GM18517 (cell line): ENCODE measurements around the gene LRWD1.

Experiments
- ATAC-seq: cut with Tn5 transposase; IDR thresholded peaks from one replicate; pipeline ENCODE4 v1.9.1; 2021; ENCODE audit warnings: mild to moderate bottlenecking, moderate library complexity; ENCODE audit not compliant: unreplicated experiment

LRWD1 gene

GRCh38 chr7:102464577-102465280 is at the start of gene LRWD1, which contains the start of gene ALKBH4:
TSS of gene LRWD1 (plus strand) at chr7:102464984. CDS start at chr7:102465081, 97 bp downstream.
TSS of gene ALKBH4 (minus strand) at chr7:102464863. CDS start at chr7:102464836, 27 bp downstream.
- ATAC-seq = peak; percentile 85

DNA sequence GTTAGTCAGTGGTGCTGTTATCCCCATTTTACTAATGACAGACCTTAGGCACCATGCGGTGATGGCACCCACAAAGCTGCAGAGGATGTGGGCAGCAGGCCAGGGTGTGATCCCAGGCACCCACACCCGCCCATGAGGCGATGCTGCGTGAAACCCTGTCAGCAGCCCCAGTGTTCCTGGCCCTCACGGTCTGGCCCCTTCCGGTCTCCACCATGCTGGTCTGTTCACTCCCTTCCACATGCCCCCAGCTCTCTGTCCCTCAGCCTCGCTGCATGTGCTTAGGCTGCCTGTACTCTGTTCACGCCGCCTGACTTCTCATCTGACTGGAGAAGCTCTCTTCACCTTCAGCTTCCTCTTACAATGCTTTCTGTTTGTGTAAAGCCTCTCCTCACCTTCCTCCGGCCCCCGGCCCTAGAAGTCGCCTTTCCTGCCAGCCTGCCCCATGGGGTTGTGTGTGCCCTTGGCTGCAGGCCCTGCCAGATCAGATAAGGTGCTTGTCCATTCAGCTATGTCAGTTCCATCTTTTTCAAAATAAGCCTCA is 49.0 kb upstream of the LRWD1 start:
- ATAC-seq = no peak

GRCh38 chr7:102416406-102416805 is 48.4 kb upstream of the LRWD1 start:
- no peak for ATAC-seq

GRCh38 chr7:102417105-102417504 is 47.7 kb upstream of the LRWD1 start:
- ATAC-seq = no peak

- ATAC-seq = no peak
These were observed 46.2 kb upstream of the LRWD1 start for GRCh38 chr7:102418592-102418991.

DNA sequence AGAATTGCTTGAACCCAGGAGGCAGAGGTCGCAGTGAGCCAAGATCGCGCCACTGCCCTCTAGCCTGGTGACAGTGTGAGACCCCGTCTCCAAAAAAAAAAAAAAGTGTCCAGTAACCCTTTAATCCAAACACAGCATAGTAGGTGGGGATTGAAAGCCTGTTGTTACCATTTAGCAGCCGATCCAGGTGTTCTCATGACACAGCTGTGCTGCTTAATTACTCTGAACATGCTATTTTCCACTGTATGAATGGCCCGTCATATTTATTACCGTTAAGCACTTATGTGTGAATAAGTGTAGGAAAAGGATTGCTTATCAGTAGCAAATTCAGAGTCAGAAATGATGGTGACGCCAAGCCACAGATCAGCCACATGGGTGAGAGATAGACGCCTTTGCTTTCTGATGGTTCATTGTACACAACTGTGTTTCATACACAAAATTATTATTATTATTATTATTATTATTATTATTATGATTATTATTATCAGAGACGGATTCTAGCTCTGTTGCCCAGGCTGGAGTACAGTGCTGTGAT is 43.0 kb upstream of the LRWD1 start:
- no peak for ATAC-seq

DNA sequence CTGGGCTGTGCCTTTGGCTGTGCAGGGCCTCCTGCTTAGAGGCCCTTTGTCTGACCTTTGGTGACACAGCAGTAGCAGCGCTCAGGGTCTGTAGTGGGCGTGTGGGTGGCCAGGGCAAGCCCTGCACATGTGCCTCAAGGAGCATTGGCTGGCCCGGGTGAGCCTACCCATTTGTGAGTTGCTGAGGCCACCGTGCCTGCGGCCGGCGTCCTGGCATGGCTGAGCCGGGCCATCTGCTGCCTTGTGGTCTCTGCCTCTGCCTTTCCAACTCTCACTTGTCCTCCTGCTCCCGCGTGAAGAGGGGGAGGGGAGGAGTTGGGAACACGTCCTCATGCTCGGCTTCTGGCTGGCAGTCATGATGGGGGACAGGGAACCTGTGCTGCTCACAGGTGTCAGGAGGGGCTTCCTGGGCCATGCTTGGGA is 40.6 kb upstream of the LRWD1 start:
- ATAC-seq = no peak

- no peak for ATAC-seq
These were observed 40.0 kb upstream of the LRWD1 start for GRCh38 chr7:102424787-102425218.

- peak; percentile 64 for ATAC-seq
These were observed 39.0 kb upstream of the LRWD1 start for GRCh38 chr7:102425639-102426267.

GRCh38 chr7:102426268-102427018 is 38.3 kb upstream of the LRWD1 start:
- ATAC-seq = peak; percentile 57

DNA sequence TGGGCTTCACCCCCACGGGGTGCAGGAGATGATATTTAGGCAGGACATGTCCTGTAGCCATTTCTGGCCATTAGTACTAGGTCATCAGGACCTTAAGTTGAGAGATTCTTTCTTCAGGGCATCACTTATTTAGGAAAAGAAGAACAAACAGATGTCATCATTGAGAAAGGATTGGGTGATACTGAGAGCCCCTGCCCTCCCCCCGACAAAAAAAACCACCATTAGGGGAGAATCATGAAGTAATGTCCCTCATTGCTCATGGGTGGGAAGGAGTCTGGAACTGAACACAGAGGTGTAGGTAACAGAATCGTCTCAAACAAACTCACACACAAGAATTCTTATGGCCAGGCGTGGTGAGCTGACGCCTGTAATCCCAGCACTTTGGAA is 37.8 kb upstream of the LRWD1 start:
- ATAC-seq = no peak

DNA sequence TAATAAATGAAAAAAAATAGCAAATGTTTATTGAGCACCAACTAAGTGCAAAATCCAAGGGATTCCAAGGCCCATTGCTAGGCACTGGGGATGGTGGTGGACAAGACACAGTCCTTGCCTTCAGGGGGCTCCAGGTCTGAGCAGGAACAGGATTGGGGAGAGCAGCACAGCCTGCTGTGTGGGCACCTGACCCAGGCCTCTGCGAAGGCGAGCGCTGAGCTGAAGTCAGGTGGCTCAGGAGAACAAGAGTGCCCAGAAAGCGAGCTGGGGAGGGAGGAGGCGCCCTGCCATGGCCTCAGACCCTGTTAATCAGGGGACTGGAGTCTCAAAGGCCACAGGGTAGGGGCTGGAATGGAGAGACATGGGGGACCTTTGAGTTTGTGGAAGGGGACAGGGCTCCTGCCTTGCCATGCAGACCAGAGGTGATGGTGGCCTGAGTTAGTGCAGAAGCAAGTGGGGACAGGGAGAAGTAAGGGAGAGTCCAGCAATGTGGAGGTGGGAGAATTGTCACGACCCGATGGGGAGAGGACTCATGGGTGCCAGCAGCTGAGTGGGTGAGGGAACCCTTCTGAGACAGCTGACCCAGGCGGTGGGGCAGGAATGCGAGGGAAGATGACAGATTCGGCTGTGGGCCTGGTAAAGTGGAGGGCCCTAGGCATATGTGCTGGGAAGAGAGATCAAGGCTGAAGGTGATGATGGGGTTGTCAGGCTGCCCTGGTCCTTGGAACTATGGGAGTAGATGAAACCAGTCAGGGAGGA is 35.5 kb upstream of the LRWD1 start:
- ATAC-seq = no peak

GRCh38 chr7:102431617-102432298 is 33.0 kb upstream of the LRWD1 start:
- ATAC-seq = no peak

DNA sequence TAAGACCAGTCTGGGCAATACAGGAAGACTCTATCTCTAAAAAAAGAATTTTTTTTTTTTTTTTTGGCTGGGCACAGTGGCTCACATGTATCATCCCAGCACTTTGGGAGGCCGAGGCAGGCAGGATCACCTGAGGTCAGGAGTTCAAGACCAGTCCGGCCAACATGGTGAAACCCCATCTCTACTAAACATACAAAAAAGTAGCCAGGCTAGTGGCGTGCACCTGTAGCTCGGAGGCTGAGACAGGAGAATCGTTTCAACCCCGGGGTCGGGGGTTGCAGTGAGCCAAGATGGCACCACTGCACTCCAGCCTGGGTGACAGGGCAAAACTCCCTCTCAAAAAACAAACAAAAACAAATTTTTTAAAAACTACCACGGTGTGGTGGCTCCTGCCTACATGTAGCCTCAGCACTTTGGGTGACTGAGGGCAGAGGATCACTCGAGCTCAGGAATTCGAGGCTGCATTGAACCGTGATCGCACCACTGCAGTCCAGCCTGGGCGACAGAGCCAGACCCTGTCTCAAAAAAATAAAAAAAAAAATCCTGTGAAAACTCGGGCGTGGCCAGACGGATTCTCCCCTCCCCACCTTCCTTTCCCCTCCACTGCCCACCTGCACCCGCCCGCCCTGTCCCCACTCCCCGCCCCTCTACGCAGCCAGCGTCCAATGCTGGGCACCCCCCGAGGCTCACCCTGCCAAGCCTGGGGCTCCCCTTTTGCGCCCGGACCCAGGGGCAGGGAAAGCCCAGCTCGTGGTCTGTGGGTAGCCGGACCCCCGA is 32.2 kb upstream of the LRWD1 start:
- ATAC-seq = peak; percentile 23

GRCh38 chr7:102433219-102434038 is 31.4 kb upstream of the LRWD1 start, which contains the start of gene ORAI2:
TSS of gene ORAI2 (plus strand) at chr7:102433575. CDS start at chr7:102438957, 5,382 bp downstream.
- ATAC-seq = peak; percentile 41

DNA sequence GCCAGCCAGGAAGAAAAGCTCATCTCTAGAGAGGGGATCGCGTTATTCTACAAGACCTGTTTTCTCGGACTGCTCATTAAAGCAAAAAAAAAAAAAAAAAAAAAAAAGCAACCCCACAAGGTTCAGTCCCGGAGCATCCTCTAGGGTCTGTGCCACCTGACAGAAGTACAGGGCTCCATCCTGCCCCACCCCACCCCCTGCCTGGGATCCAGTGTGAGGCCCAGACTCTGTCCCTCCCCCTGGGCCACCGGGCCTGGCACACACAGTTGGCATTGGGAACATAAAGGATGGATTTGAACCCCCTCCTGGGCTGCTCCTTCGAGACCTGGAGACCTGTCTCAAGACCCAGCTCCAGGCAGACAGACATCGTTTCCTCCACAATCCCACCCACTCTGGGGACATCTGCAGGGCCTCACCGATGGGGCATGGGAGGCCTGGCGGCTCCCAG is 30.7 kb upstream of the LRWD1 start:
- no peak for ATAC-seq

DNA sequence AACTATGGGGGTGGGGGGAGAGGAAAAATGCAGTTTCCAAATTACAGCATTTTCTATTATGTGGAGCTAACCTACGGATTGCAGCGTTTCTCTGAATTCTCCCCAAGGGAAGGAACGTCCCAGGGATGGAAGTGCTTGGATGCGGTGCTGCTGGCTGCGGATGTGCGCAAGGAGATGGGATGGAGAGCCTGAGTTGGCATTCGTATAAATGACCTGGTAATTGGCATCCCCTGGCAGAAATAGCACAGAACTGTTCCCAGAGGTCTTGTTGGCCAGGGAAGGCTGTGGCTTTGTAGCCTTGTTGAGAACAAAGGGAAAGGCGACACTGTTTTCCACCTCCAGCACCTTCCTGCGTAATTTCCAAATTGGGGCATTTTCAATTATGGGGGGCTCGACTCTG is 28.7 kb upstream of the LRWD1 start:
- ATAC-seq = no peak
